GM21447 (cell line): ENCODE data around the gene TMEM200B.
"Not testable (repeated sequence)": the region's sequence is repeated elsewhere in the genome, so short reads cannot be mapped to it uniquely, and the experiment has no call there.

Source experiments
- ATAC-seq: cut with Tn5 transposase; IDR thresholded peaks from one replicate; pipeline ENCODE4 v1.9.1; 2021; ENCODE audit not compliant: unreplicated experiment

Gene TMEM200B

DNA sequence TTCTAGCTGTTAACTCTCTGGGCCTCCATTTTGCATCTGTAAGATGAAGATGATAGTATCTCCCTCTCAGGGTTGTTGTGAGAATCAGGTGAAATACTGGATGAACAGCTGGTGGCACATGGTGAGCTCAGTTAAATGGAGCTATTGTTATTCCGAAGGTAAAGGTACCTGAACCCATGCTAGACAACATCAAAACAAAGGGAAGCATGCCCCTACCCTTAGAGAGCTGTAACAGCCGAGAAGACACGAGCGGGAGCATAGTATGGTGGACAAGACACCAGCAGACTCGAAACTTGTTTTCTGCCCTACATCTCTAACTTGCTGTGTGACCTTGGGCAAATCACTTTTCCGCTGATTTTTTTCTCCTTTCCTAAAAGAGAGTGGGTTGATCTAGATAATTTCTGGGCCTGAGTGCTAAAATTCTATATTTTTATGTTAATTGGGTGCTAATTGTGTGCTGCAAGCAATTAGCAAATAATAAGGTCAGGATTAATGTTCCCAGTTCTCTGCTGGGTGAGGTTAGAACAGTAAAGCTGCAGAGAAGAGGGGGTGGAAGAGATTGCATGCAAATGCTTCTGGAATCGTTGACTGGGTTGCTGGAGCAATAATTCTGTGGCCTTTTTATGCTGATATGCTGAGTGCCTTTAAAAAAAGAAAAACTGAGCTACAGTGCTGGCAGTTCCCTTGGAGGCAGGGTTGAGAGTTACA lies 10.8 kb downstream of the TMEM200B start:
- no peak for ATAC-seq

DNA sequence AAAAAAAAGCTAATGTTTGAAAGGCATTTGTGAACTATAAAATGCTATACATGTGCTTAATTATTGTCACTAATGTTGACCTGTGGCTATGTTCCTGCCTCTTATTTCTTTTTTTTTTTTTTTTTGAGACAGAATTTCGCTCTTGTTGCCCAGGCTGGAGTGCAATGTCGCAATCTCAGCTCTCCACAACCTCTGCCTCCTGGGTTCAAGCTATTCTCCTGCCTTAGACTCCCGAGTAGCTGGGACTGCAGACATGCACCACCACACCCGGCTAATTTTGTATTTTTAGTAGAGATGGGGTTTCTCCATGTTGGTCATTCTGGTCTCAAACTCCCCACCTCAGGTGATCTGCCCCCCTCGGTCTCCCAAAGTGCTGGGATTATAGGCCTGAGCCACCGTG lies 15.7 kb downstream of the TMEM200B start:
- ATAC-seq: not testable (repeated sequence)

DNA sequence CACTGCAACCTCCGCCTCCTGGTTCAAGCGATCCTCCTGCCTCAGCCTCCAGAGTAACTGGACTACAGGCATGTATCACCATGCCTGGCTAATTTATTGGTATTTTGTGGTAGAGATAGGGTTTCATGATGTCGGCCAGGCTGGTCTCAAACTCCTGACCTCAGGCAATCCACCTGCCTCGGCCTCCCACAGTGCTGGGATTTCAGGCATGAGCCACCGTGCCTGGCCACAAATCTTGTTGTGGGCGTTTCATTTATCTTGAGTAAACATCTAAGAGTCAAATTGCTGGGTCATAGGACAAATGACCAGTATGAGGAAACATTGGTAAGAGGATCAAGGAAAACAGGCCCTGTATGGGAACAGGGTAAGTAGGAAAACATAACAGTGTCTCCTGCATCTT lies 17.9 kb downstream of the TMEM200B start:
- ATAC-seq: no peak

DNA sequence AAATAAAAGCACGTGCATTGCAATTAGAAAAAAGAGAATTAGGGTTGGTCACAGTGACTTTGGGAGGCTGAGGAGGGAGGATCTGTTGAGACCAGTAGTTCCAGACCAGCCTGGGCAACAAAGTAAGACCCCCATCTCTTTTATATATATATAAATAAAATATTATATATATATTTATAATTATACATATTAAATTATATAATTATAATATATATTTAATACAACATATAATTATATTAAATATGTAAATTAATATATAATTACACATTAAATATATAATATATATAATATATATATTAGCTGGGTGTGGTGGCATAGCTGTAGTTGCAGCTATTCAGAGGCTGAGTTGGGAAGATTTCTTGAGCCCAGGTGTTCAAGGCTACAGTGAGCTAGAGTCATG lies 23.2 kb downstream of the TMEM200B start:
- ATAC-seq: no peak

DNA sequence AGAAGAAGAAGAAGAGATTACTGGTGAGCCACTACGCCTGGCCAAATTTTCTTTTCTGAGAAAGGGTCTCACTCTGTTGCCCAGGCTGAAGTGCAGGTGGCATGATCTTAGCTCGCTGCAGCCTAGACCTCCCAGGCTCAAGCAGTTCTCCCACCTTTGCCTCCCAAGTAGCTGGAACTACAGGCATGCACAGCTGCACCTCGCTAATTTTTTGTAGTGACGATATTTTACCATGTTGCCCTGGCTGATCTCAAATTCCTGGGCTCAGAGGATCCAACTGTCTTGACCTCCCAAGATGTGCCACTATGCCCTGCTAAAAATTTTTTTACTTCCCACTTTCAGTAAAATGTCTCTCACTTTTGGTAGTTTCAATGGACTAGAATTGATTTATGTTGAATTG lies 24.4 kb downstream of the TMEM200B start:
- ATAC-seq: no peak

DNA sequence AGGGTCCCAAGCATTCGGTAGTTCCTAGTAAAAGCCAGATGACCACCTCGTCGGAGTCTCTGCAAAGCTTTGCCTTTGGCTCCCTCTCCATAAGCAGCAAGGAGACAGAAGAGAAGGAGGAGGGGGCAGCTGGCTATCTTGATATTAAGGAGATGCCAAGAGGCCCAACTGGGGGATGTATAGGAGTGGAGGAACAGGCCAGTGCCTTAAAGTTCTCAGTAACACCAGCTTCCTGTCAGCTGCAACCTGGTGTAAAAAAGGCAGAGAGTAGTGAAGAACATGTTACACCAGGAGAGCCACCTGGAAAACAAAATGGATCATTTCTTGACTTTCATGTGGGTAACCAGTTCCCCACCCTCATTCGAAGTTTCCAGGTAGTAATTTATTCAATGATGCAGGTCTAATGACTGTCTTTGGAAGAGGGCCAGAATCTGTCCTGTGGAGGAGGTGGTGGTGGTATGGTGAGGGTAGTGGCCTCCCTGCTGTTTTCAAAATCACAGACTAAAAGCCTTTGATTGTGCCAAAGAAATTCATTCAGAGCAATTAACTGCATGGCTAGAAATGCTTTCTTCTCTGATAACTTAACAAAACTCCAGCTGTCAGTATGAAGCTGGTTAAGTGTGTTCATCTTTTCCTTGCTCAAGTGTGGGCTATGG lies 27.3 kb downstream of the TMEM200B start:
- ATAC-seq: no peak

DNA sequence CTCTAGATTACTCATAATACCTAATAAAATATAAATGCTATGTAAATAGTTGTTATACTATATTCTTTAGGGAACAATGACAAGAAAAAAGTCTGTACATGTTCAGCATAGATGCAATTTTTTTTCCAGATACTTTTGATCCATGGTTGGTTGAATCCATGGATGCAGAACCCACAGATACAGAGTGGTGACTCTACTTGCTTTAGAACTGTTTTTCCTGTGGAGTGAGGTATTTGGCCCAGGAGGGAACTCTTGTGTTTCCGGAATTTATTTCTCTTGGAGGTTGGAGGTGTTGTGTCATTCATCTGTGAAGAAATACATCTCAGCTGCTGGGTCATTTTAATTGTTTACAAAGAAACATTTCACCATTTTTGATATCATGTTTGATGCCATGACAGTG lies 28.7 kb downstream of the TMEM200B start:
- no peak for ATAC-seq

DNA sequence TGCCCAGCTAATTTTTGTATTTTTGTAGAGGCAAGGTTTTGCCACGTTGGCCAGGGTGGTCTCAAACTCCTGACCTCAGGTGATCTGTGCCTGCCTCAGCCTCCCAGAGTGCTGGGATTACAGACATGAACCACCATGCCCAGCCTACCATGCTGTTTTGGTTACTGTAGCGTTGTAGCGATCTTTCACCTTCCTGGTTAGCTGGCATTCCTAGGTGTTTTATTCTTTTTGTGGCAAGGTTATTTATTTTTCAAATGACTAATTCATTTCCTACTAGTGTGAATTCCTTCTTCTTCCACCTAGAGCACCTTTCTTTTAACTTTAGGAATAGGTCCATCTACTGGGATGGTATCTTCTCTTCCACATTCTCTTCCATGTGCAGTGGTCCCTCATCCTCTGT lies 29.3 kb downstream of the TMEM200B start:
- ATAC-seq: no peak

DNA sequence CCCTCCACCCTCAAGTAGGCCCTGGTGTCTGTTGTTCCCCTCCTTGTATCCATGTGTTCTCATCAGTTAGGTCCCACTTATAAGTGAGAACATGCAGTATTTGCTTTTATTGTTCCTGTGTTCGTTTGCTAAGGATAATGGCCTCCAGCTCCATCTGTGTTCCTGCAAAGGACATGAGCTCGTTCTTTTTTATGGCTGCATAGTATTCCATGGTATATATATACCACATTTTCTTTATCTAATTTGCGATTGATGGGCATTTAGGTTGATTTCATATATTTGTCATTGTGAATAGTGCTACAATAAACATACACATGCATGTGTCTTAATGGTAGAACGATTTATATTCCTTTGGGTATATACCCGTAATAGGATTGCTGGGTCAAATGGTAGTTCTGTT lies 31.0 kb downstream of the TMEM200B start:
- ATAC-seq: not testable (repeated sequence)

DNA sequence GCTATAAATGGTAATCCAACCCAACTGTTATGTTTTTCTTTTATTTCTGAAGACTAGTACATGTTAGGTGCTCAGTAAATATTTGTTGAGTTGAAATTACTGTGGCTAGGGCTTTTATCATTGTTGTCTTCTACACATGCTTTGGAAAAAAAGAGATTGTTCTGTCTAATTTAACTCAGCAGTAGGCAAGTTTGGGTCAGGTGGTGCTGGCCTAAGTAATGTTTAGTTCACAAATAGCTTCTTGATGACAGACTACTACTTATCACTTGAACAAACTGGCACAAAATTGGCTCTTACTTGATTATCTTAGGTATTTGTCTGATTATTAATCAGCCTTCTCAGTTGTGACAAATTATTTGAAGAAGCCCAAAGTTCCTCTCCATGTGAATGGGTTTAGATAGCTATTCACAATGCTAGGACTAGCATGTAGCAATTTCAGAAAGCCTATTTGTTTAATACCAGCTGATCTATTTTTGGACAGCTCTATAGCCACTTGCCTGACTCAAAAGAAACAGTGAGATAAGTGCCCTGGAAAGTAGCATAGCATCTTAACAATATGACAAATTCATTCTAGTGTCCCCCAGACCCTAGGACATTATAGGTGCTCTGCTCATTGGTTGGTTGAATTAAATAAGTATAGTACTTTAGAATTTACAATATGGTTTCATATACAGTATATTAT lies 32.6 kb downstream of the TMEM200B start:
- ATAC-seq: no peak

DNA sequence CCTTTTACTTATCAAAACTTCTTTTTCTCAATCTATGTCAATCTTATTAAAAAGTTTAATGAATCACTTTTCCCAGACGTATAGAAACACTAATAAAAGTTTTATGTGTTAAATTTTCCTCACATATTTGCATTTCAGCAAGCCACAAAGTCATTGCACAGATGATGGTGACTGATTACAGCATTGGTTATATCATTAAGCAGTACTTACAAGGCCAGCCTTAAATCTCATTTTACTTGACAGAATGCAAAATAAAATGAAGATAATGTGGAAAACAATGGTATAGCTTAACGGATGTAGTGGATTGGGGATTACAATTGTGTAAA lies 39.5 kb downstream of the TMEM200B start:
- no peak for ATAC-seq

DNA sequence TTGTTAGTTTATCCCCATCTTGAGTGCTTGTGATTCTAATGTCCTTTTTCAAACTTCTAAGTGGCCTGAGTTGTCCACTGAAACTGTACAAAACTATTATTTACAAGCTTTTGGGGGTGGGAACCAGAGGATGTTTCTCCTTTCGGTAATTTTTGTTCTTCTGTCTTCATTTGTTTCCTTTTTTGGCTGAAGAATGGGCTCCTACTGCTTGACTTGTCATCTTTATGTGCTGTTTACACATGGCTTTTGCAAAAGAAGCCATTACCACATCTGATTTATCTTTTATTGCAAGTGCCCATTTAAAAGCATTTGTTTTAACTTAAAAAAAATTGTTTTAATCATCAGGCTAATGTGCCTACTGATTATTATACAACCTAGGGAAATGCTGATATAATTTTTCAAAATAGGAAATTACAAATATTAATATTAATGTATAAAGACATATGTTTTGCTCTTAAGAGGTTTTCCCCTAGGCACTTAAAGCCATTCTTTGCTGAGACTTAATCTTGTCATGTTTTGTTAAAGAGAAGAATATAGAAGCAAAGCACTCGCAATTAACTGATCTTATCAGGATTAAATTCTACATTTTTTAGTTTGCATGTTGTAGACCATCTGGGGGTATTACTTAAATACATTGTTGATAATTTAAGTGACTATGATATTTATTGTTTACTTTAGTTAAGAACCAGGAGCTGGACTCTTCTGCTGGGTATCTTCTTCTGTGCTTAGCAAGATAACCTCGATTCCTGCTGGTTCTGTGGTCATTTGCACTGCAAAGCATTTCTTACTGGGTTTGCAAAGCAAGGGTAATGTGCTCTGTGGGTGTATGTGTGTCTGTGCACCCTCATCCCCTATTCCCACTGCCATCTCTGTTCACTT lies 40.1 kb downstream of the TMEM200B start:
- no peak for ATAC-seq

DNA sequence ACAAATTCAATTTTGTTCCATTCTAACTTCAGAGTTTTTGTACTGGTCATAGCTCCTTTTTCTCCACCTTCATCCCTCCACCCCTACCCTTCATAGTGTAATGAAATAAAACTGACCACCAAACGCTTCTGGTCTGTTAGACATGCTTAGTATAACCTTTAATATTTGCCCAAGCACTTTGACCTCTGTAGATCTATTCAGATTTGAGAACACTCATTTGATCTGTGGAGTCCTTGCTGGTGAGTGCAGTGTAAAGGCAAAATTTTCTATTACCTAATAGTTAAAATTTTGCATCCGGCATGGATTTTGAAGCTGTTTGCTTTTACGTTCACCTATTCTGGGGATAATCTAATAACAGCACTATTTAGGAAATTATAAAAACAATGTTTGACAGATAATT lies 41.2 kb downstream of the TMEM200B start:
- ATAC-seq: no peak

DNA sequence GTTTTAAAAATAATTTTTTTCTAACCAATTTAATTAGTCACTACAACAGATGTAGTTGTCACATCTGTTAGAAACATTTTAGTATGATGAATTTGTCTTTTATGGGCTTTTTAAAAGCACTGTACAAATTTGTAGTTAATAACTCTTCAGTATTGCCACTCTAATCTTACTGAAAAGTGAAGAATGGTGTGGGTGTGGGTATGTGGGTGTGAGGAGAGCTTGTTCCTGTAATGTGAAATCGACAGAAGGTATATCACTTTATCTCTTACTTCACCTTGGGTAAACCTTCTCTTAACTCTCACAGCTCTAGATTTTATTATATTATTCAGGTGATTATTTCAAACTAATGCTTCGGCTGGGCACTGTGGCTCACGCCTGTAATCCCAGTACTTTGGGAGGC lies 42.5 kb downstream of the TMEM200B start:
- no peak for ATAC-seq

DNA sequence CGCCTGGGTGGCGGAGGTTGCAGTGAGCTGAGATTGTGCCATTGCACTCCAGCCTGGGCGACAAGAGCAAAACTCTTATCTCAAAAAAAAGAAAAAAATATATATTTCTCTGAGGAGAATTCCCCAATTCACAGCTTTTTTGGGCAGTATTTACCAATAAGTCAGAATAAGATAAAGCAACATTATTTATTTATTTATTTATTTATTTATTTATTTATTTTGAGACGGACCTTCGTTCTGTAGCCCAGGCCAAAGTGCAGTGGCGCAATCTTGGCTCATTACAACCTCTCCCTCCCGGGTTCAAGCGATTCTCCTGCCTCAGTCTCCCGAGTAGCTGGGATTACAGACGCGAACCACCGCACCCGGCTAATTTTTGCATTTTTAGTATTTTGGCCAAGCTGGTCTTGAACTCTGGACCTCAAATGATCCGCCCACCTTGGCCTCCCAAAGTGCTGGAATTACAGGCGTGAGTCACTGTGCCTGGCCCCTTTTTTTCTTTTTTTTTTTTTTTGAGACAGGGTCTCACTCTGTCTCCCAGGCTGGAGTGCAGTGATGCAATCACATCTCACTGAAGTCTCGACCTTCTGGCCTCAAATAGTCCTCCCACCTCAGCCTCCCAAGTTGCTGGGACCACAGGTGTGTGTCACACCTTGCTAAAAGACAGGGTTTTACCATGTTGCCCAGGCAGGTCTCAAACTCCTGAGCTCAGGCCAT lies 43.6 kb downstream of the TMEM200B start:
- ATAC-seq: not testable (repeated sequence)

DNA sequence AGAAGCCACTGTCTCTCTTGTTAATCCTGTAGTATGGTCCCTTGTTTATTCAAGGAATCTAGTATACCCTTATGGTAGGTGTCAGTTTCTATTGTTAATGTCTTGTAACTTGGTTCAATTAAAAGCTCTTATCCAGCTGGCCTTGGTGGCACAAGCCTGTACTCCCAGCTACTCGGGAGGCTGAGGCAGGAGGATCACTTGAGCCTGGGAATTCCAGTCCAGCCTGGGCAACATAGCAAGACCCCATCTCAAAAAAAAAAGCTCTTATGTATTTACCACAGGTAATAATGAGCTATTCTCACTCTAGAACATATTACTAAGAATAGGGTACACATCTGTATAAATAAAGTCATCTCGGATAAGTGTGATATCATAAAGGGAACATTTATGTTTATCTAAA lies 46.5 kb downstream of the TMEM200B start:
- no peak for ATAC-seq
